GM23338 (cell line): ENCODE measurements around the gene NRAS.

Experiments used
- CTCF ChIP-seq, 2 experiments: fragments of 200-600 bp in 1 of 2; sonication (generic) in 1 of 2; conservative IDR thresholded peaks; 2 replicates each; pipeline versions ENCODE4 v1.5.1 to v1.6.1; 2016 to 2017; ENCODE audit warnings: antibody characterized with exemption in 2 of 2, low read depth in 2 of 2, mild to moderate bottlenecking in 2 of 2, moderate library complexity in 1 of 2
- ETS1 ChIP-seq: IDR thresholded peaks from 2 replicates; pipeline ENCODE4 v1.6.1; 2016; ENCODE audit warnings: antibody characterized with exemption
- EZH2 ChIP-seq: fragments of 200-600 bp; sonication (generic); IDR thresholded peaks from one replicate; pipeline ENCODE4 v1.8.0; 2017; ENCODE audit warnings: antibody characterized with exemption, mild to moderate bottlenecking, low read depth; ENCODE audit not compliant: unreplicated experiment
- EZH2phosphoT487 ChIP-seq: fragments of 200-600 bp; sonication (generic); IDR thresholded peaks from one replicate; pipeline ENCODE4 v1.8.1; 2018; ENCODE audit warnings: antibody characterized with exemption; ENCODE audit not compliant: unreplicated experiment
- POLR2AphosphoS5 ChIP-seq: IDR thresholded peaks from 2 replicates; pipeline ENCODE4 v1.6.1; 2016; ENCODE audit warnings: antibody characterized with exemption, low read depth
- REST ChIP-seq: IDR thresholded peaks from one replicate; pipeline ENCODE4 v1.6.1; 2018; ENCODE audit warnings: antibody characterized with exemption; ENCODE audit not compliant: unreplicated experiment

GRCh38 chr1:114749835-114750234 lies 33.3 kb upstream of the NRAS start:
- TF ChIP-seq CTCF (conservative IDR thresholded peaks at IDR 0.05; ENCODE audit: low read depth in 2 of 2) (no peak), EZH2 (no peak), EZH2phosphoT487 (no peak), ETS1 (no peak), POLR2AphosphoS5 (no peak), REST (no peak)
